Sciatic nerve (tissue), 2 donors: ENCODE measurements around the gene SH3BGRL3. TPM values are rescaled to one million over a fixed set of nuclear protein-coding genes. Genes with fewer than 3 reads are reported as not detected.
"Not testable (repeated sequence)": the region's sequence is repeated elsewhere in the genome, so short reads cannot be mapped to it uniquely, and the experiment has no call there.

Experiments
- ATAC-seq: fragments of 200-7000 bp; cut with Tn5 transposase; one replicate; pipeline ENCODE4 v1.9.1; 2020; ENCODE audit warnings: mild to moderate bottlenecking, moderate library complexity
- DNase-seq: peaks from one replicate; pipeline ENCODE4 v3.0.0-alpha.2; 2020; ENCODE audit warnings: low spot score
- intact Hi-C: fragments of 100-400 bp; cut with DNase I; formaldehyde crosslinking; loops from one replicate; pipeline ENCODE4 v1.14.2; 2022
- total RNA-seq: library from RNA; stranded (reverse); fragmentation: NEBNext Ultra II Directional; extraction: Animal tissue kit (Norgen Biotek cat#: 25700); gene quantifications from one replicate; pipeline ENCODE4 v1.2.1, GENCODE V29; 2021
- donor health status: DM: no; HTN: no; CAD: no.
- donor health status: DM: no; HTN: no; CAD: no.

The SH3BGRL3 gene
- total RNA-seq, 1 donor from 2014 or later, result 106 TPM

DNA sequence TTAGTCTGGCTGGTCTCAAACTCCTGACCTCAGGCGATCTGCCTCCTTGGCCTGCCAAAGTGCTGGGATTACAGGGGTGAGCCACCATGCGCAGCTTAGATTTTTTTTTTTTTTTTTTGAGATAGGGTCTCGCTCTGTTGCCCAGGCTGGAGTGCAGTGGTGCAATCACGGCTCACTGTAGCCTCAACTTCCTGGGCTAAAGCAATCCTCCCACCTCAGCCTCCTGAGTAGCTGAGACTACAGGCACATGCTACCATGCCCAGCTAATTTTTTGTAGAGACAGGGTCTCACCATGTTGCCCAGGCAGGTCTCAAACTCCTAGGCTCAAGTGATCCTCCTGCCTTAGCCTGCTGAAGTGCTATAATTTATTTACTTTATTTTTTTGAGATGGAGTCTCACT lies 49.5 kb downstream of the SH3BGRL3 start:
- intact Hi-C loops, ATAC-seq, DNase-seq: not testable (repeated sequence)

DNA sequence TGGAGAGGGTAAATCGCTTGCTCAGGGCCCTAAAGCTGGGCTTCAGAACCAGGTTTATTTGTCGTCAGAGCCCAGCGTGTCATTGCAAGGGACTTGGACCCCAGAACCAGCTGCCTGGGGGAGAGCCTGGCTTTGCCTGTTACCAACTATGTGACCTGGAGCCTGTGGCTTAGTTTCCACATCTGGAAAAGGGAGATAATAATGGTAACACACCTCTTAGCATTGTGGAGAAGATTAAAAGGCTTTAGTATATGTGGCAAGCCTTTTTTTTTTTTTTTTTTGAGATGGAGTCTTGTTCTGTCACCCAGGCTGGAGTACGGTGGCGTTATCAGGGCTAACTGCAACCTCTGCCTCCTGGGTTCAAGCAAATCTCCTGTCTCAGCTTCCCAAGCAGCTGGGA lies 50.4 kb downstream of the SH3BGRL3 start:
- intact Hi-C loops, result no loop called here
- DNase-seq, result no peak
- no peak for ATAC-seq

Other genes with a start within 250 kb of the SH3BGRL3 start
- not detected for gene SLC30A2, start 234.0 kb upstream of the SH3BGRL3 start, total RNA-seq
- gene TRIM63, start 212.5 kb upstream of the SH3BGRL3 start, total RNA-seq, result 0.18 TPM
- 11.2 TPM for gene PDIK1L, start 168.3 kb upstream of the SH3BGRL3 start, total RNA-seq
- 11.8 TPM for gene FAM110D, start 121.0 kb upstream of the SH3BGRL3 start, total RNA-seq
- not detected for gene C1orf232, start 111.1 kb upstream of the SH3BGRL3 start, total RNA-seq
- gene ZNF593, start 110.2 kb upstream of the SH3BGRL3 start, total RNA-seq, result 18.3 TPM
- gene ZNF593OS, start 108.3 kb upstream of the SH3BGRL3 start, total RNA-seq, result not detected
- gene CNKSR1, start 102.6 kb upstream of the SH3BGRL3 start, total RNA-seq, result 3.1 TPM
- not detected for gene CATSPER4, start 89.5 kb upstream of the SH3BGRL3 start, total RNA-seq
- 17.6 TPM for gene CEP85, start 45.9 kb upstream of the SH3BGRL3 start, total RNA-seq
- 23.1 TPM for gene UBXN11, start 26.6 kb downstream of the SH3BGRL3 start, total RNA-seq
- gene CD52, start 37.9 kb downstream of the SH3BGRL3 start, total RNA-seq, result 13.2 TPM
- gene CRYBG2, start 74.0 kb downstream of the SH3BGRL3 start, total RNA-seq, result not detected
- gene ZNF683, start 92.7 kb downstream of the SH3BGRL3 start, total RNA-seq, result 0.31 TPM
- gene LIN28A, start 130.7 kb downstream of the SH3BGRL3 start, total RNA-seq, result not detected
- gene DHDDS, start 152.2 kb downstream of the SH3BGRL3 start, total RNA-seq, result 42.2 TPM
- gene HMGN2, start 192.4 kb downstream of the SH3BGRL3 start, total RNA-seq, result 199 TPM
- gene RPS6KA1, start 249.7 kb downstream of the SH3BGRL3 start, total RNA-seq, result 26.8 TPM